Ammon's horn (tissue), 1 donor: ENCODE measurements around the gene ULBP2.
"Not testable (repeated sequence)": the region's sequence is repeated elsewhere in the genome, so short reads cannot be mapped to it uniquely, and the experiment has no call there.

Source experiments
- DNase-seq: peaks from one replicate; pipeline ENCODE4 v3.0.0-alpha.2; 2016; ENCODE audit warnings: low spot score

The ULBP2 gene

DNA sequence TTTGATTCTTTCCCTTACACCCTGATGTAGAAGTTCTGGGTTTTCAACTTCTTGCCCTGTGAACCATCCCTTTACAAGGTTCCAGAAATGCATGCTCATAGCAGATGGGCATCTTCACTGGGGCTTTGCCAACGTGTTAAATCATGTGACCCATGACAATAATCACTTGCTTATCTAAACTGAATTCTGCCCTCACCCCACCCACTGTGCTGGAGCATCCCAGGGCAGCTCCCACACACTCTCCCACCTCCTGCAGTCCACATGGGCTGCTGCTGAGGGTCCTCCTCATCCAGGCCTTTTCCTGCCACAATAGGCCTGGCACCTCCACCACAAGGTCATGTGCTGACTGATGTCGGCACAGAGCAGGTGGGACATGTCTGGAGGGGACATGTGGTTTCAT, 26.2 kb downstream of the ULBP2 start:
- not testable (repeated sequence) for DNase-seq

DNA sequence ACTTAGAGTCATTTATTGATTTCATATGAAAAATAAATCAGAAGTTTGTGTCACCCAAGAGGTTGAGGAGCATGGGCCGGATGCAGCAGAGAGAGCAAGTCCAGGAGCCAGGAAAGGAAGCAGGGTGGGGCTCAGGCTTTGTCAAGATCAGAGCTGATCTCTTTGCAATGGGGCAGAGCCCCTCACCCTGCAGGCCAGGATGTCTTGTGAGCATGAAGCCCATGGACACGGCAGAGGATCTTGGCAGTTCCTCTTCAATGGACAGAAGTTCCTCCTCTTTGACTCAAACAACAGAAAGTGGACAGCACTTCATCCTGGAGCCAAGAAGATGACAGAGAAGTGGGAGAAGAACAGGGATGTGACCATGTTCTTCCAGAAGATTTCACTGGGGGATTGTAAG, 27.1 kb downstream of the ULBP2 start:
- DNase-seq, result not testable (repeated sequence)

DNA sequence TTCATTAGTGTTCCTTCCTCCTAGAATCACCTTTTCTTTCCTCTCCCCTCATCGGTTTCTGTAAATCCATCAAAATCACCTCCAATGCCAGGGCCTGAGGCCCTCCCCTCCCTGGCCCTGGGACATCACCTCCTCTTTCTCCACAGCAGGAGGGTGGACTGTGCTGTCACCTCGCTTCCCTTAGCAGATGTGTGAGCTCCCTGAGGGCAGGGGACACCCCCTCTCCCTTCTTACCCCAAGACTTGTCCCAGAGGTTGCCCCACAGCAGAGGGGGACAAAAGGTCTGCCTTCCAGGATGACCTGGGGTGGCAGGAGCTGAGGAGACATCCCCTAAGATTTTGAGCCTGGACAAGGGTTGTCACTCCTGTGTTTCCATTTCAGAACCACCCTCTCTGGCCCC, 27.8 kb downstream of the ULBP2 start:
- no peak for DNase-seq

DNA sequence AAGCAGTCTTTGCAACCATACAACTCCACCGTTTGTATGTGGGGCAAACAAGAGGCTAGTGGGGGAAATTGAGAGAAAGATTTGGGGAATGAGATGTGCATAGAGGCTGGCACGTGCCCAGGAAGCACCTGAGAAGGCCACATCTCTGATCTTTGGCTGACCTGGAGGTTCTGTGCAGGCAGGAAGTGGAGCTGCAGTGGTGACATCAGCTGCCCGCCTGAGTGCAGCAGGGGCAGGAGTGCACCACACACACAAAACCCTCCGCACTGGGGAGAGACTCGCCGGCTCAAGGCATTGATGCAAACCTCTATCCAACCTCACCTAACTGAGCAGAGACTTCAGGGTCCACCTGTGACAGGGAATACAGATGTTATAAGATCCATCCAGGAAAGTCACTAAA, 32.6 kb downstream of the ULBP2 start:
- not testable (repeated sequence) for DNase-seq

DNA sequence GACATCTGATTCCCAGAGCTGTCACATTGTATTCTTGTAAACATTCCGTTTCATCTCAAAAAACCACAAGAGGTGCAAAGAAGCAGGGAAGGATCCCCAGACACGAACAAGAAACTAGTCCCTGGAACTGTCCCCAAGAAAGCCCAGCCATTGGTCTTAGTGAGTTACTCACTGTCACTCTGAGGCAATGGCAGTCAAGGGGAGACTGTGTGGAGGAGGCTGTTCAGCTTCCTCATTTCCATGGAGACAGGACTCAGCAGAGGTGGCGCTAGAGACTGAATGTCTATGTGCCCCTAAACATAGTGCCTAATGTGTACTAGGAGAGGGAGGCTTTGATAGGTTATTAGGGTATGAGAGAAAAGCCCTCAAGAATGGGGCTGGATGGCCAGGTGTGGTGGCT, 33.0 kb downstream of the ULBP2 start:
- no peak for DNase-seq

DNA sequence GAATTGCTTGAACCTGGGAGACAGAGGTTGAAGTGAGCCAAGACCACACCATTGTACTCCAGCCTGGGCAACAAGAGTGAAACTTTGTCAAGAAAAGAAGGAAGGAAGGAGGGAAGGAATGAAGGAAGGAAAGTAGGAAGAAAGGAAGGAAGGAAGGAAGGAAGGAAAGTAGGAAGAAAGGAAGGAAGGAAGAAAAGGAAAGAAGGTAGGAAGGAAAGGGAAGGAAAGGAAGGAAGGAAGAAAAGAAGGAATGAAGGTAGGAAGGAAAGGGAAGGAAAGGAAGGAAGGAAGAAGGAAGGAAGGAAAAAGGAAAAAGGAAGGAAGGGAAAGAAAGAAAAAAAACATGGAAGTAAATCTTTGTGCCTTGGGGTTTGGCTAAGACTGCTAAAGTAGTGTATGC, 33.6 kb downstream of the ULBP2 start:
- DNase-seq, result no peak

DNA sequence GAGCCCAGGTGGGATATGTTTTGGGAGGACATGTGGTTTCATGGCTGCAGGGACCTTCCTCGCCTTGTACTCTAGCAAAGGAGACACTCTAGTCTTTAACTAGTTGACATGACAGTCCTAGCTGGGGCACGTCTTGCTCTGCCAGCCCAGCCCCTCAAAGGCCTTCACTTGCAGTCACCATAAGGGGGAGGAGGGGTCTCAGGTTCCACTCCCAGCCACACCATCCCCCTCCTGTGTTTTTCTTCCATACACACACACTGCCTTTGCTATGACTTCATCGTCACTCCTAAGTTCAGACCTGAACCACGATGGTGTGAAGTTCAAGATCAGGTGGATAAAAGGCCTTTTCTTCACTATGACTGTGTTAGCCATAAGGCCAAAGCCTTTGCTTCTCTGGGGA, 35.4 kb downstream of the ULBP2 start:
- no peak for DNase-seq

DNA sequence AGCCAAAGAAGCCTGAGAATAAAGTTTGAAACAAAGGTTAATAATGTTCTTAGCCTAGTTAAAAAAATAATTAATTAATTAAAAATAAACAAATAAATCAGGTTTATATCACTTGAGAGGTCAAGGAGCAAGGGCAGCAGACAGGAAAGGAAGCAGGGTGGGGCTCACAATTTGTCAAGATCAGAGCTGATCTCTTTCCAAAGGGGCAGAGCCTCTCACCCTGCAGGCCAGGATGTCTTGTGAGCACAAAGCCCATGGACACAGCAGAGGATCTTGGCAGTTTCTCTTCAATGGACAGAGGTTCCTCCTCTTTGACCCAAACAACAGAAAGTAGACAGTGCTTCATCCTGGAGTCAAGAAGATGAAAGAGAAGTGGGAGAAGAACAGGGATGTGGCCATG, 36.8 kb downstream of the ULBP2 start:
- no peak for DNase-seq

DNA sequence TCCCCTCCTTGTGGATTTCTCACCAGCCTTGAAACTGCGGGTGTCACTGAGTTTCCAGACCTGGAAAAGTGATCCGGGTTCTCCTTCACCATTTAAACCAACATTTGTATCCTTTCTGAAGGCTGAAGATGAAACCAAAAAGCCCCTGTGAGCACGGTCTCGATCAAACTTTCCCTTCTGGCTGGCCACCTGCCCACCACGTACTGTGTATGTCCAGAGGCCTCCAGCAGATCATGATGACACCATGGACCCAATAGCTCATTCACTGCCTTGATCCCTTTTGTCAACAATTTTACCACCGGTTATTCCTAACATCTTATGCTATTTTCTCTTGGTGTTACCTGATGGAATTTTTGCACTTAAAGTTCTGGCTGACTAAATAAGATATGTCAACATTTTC, 37.5 kb downstream of the ULBP2 start:
- DNase-seq, result no peak

DNA sequence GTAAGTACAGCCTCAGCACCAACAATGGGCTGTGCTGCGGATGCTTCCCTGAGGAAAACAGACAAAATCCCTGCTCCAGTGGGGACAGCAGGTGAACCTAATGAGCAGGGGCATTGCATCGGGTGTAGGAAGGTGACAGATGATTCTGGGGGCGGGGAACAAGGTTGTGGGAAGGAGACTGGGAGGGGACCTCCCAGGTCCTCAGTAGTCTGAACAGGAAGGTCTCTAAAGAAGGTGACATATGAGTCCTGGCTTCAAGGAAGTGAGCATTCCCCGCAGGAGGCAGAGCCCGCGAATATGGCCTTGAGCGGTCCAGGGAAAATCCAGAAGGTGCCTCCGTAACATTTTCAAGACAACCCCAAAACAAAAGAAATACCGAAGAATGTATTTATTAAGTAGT, 41.3 kb downstream of the ULBP2 start:
- DNase-seq, result no peak

DNA sequence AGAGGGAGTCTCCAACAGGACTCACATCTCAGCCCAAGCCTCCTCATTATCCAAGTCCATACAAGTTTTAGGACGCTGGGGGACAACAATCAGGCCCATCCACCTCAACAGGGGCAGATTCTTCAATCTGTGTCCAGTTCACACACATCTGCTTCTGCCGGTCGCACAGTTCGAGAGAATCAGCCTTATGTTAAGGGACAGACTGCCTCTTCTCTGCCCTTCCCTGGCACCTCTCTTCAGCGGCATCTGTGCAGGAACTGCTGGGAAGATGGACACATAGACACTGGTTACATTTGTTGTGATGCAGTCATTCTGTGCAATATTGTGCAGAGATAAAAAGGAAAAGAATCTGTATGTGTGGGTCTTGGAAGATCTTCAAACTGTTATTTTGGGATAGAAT, 43.0 kb downstream of the ULBP2 start:
- no peak for DNase-seq

DNA sequence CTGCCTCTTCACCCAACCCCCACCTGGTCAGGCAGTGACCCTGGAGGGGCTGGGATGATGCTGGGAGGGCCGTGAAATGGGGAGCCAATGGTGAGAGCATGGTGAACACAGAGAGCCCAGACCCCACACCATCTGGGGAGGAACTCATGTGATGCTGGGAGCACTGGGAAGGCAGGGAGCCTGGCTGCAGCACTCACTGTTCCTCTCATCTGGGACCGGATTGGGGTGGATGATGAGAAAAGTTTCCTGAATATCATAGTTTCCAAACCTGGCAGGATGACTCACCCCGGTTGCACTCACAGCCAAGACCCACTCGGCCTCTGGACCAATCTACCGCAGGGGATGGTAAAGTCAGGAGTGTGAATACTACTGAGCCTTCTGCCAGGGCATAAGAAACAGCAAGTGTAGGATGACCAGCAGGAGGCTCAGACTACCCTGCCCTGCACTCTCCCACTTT, 43.7 kb downstream of the ULBP2 start:
- DNase-seq, result no peak

DNA sequence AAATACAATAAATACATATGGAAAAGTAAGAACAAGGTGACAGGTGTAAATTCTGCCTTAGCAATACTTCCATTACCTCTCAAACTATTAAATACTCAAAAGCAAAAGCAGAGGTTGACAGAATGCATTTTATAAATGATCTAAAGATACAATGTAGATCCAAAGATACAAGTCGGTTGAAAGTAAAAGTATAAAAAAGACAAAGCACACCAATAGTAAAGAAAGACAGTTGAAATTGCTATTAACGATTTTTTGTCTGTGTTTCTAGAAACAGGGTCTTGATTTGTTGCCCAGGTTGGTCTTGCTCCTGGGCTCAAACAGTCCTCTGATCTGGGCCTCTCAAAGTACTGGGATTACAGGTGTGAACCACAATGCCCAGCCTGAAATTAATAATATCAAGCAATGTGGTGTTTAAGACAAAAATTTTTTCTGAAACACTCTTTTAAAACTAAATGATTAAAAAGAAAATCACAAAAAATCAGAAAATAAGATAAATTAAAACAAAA, 45.8 kb downstream of the ULBP2 start:
- no peak for DNase-seq

DNA sequence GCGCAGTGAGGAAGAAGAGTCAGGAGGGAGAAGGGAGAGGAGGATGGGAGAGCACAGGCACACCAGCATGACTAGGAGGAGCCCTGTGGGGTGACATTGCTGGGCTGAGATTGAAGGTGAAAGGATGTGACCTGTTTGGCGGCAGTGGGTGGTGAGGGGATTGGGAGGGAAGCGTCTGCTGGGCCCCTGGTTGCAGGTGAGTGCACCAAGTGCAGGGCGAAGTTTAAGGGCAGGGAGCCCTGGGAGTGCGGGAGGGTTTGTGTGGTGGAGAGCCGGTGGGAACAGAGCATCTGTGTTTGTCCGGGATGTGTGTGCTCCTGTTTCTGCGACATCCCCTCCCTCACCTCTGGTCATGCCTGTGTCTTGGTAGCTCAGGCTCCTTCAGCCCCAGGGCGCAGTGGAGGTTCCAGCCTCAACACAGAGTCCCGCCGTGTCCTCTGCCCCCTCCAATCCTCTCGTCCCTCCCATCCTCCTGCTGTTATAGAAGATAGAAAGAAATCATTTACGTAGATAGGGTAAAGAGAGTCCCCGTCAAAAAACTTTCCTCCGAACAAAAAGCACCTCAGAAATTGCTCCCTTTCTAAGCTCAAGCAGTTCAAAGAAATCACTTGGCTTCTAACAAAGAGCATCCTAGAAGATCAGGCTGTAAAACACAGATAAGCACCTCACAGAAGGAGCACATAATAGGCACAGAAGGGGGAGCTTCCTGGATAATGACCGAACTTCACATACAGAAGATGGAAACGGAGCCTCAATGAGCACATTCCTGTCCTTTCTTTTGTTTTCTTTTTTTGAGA, 46.9 kb downstream of the ULBP2 start:
- no peak for DNase-seq

DNA sequence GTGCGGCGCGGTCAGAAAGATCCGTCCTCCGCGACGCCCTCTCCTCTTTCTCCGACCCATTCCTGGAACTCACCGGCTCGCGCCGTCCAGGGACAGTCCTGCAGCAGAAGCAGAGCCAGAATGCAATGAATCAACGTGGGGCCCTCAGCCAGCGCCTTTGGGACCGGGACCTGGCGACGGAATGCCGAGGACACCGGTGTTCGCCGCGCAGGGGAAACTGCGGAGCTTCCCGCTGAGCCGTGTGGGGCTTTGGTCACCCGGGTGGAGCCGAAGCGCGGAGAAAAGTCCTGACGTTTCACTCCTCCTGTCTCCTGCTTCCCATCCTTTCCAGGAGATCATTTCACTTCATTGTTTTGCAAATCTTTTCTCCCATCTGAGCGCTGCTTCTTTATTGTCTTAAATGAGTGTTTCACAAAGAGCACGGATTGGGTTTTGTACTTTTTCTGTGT, 48.4 kb downstream of the ULBP2 start:
- no peak for DNase-seq

DNA sequence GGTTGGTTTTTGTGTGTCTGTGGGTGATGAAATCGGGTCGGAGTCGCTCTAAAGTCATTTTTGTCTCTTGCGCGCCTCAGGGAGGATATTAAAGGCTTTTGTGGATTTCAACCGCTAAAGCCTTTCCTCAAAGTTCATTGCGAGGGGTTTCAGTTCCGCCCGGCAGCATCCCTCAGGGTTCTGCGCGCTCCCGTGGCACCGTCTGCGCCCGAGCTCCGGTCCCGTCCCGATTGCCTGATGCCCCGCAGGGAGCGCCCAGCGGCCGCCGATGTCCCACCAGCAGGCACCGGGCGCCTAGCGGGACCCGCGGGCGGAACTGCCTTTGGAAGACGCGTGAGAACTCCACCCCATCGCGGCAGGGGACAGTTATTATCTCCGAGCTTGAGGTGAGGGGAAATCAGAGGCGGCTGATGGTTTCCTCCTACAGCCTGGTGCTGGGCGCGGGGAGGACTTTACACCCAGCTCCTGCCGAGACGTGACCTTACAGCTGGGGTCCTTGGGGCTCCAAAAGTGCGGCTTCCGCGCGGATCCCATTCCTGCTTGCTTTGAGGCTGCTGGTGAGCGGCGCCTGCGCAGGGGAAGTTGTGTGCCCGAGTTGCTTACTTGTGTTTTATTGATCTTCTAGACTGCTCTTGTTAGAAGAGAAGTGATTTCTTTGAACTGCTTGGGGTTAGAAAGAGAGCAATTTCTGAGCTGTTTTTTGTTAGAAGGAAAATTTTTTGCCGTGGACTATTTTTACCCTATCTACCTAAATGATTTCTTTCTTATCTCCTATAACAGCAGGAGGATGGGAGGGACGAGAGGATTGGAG, 49.1 kb downstream of the ULBP2 start:
- DNase-seq, result no peak

DNA sequence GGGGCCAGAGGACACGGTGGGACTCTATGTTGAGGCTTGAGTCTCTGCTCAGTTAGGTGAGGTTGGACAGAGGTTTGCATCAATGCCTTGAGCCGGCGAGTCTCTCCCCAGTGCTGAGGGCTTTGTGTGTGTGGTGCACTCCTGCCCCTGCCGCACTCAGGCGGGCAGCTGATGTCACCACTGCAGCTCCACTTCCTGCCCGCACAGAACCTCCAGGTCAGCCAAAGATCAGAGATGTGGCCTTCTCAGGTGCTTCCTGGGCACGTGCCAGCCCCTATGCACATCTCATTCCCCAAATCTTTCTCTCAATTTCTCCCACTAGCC, 49.6 kb downstream of the ULBP2 start:
- not testable (repeated sequence) for DNase-seq

DNA sequence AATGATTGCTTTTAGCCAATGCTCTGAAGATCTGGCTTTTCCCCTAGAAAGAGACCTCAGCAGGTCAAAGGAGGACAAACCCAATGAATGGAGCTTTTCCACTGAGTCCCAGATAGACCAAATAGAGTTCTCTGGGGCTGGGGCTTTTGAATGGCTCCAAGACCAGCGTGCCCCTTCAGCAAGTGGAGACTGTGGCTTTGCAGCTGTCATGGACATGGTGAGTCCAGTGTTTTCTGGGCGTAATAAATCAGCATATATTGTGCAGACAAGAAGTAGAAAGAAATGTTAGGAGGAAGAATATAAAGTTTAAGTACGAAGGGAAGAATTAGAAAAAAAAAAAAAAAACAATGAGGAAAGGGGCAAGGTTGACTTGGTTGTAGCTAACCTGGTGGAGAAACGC, 50.0 kb downstream of the ULBP2 start:
- DNase-seq, result no peak

DNA sequence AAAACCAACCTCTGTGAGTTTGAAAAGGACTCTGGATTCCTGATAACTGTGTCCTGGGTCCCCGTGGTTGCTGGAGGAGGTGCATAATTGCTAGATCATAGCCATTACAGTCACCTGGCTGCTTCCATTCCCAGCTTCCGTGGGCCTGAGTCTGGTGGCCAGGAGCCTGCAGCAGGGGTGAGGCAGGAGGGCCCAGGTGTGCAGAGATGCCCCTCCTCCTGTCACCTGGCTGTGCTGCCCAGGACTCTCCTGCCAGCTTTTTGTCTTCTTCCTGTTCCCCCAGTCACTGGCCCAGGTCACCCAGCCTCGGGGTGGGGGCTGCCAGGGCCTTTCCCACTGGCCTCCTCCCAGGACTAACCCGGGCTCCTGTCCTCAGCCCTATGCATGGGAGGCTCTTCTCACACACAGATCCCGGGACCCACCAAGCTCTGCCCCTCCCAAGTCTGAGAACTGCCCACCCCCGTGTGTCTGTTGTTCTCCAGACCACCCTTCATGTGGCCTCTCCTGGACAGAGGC, 53.5 kb downstream of the ULBP2 start:
- DNase-seq, result no peak

DNA sequence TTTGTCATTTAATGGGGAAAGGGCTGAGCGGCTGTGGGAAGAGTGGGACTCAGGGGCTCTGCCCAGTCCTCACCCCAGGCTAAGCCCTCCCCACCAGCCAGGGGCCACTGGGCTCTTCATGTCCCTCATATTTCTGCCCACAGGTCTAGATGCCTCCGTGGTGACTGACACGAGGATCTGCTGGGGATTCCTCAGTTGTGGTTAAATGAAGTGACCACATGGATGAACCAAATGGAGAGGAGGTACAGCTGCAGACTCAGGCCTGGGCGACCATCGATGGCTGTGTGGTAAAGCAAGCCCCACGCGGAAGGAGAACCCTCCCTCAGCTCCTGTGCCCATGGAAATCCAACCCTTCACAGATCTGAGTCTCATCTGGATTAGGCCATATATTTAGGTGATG, 54.2 kb downstream of the ULBP2 start:
- no peak for DNase-seq
